MM.1S (cell line): ENCODE data around the gene ZNF471.

Source experiments
- DNase-seq: peaks from one replicate; pipeline ENCODE4 v3.0.0-alpha.2; 2015
- H2AFZ ChIP-seq: fragments of 300-600 bp; sonication (generic); 2 replicates; pipeline ENCODE4 v1.6.0; 2016; ENCODE audit warnings: antibody characterized with exemption, low read length
- H3F3A ChIP-seq: fragments of 300-600 bp; sonication (generic); 2 replicates; pipeline ENCODE4 v1.6.1; 2016; ENCODE audit warnings: mild to moderate bottlenecking, antibody characterized with exemption, low read length, moderate library complexity, mixed read lengths; ENCODE audit not compliant: insufficient read depth
- H3K27ac ChIP-seq: fragments of 300-600 bp; sonication (generic); 2 replicates; pipeline ENCODE4 v1.5.1; 2016; ENCODE audit warnings: mild to moderate bottlenecking, low read length
- H3K27me3 ChIP-seq: fragments of 300-600 bp; sonication (generic); replicated peaks from 2 replicates; pipeline ENCODE4 v1.6.0; 2016; ENCODE audit warnings: low read length; ENCODE audit not compliant: insufficient read depth
- H3K36me3 ChIP-seq: fragments of 300-600 bp; sonication (generic); replicated peaks from 2 replicates; pipeline ENCODE4 v1.6.1; 2016; ENCODE audit warnings: mild to moderate bottlenecking, low read length, mixed read lengths; ENCODE audit not compliant: insufficient read depth
- H3K4me1 ChIP-seq: fragments of 300-600 bp; sonication (generic); 2 replicates; pipeline ENCODE4 v1.6.1; 2016; ENCODE audit warnings: low read length, mixed read lengths
- H3K4me2 ChIP-seq: fragments of 300-600 bp; sonication (generic); 2 replicates; pipeline ENCODE4 v1.6.0; 2016; ENCODE audit warnings: low read depth, low read length
- H3K4me3 ChIP-seq: fragments of 300-600 bp; sonication (generic); 2 replicates; pipeline ENCODE4 v1.5.1; 2016; ENCODE audit warnings: low read length, mixed read lengths
- H3K79me2 ChIP-seq: fragments of 300-600 bp; sonication (generic); 2 replicates; pipeline ENCODE4 v1.6.1; 2016; ENCODE audit warnings: mixed run types, low read length, mixed read lengths
- H3K9ac ChIP-seq: fragments of 300-600 bp; sonication (generic); 2 replicates; pipeline ENCODE4 v1.6.1; 2016; ENCODE audit warnings: low read length, mixed read lengths
- H3K9me2 ChIP-seq: fragments of 300-600 bp; sonication (generic); replicated peaks from 2 replicates; pipeline ENCODE4 v1.6.1; 2016; ENCODE audit warnings: mild to moderate bottlenecking, low read length, mixed read lengths; ENCODE audit not compliant: insufficient read depth
- H3K9me3 ChIP-seq: fragments of 300-600 bp; sonication (generic); replicated peaks from 2 replicates; pipeline ENCODE4 v1.6.1; 2016; ENCODE audit warnings: mild to moderate bottlenecking, low read length, mixed read lengths; ENCODE audit not compliant: insufficient read depth
- H4K20me1 ChIP-seq: fragments of 300-600 bp; sonication (generic); 2 replicates; pipeline ENCODE4 v1.6.1; 2016; ENCODE audit warnings: mild to moderate bottlenecking, low read length, moderate library complexity, mixed read lengths; ENCODE audit not compliant: insufficient read depth
- EZH2 ChIP-seq: fragments of 300-600 bp; sonication (generic); optimal IDR thresholded peaks from 2 replicates; pipeline ENCODE3; 2017; ENCODE audit warnings: low read depth, mild to moderate bottlenecking, antibody characterized with exemption, low read length, mixed read lengths
- EZH2phosphoT487 ChIP-seq: fragments of 300-600 bp; sonication (generic); IDR thresholded peaks from 2 replicates; pipeline ENCODE4 v1.6.1; 2018; ENCODE audit warnings: antibody characterized with exemption, low read length
- TF ChIP-seq, protein P1 (sequence below): fragments of 300-600 bp; sonication (generic); IDR thresholded peaks from 2 replicates; pipeline ENCODE4 v1.5.1; 2016; ENCODE audit warnings: antibody characterized with exemption, low read length, mixed read lengths

The ZNF471 gene

DNA sequence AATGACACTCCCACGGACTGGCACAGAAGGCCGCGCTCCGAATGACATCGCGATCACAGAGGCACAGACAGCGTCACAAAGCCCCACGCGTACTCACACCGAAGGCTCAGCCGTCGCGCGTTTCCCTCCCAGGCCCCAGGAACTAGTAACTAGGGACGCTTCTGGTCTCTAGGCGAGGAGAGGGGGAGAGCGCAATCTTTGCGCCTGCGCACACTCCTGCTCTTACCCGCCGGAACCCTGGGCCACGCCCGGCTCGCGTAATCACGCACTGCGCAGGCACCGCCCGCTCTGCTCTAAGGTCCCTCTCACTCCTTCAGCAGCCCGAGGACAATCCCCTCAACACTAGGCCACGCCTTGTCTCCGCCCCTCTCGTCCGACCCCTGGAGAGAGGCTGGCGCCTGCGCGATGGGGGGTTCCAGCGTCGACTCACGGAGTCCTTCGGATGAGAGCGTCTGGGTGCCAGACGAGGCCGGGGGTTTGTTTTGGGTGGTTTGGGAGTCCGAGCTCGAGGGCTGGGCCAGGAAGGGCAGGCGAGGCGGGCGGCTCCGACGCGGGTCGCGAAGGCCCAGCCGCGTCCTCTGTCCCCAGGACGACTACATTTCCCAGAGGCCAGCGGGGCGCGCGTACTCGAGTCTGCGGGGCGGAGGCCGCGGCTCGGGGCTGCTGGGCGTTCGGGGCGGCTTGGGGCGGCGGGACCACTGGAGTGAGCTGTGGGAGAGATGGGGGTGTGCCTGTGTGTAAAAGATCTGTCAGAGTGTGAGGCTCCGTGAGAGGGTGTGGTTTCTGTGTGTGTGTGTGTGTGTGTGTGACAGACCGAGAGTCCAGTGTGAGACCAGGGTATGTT is at the start of gene ZNF471:
ZNF471 (plus strand) TSS at position 410 of the 844 bp plus-strand sequence. CDS start 3,717 bp downstream, outside the sequence.
- Histone ChIP-seq H3K27ac (no peak within 1 kb of the TSS), H3K4me2 (no peak within 1 kb of the TSS), H3K36me3 (no peaks in the 10 kb centered on the region), H3K4me3 (no peak within 1 kb of the TSS), H3K4me1 (no peaks in the 10 kb centered on the region), H2AFZ (no peak within 1 kb of the TSS), H3K9me2 (no peaks in the 10 kb centered on the region), H3K79me2 (no peaks in the 10 kb centered on the region), H3K27me3 (no peaks in the 10 kb centered on the region), H3K9me3 (no peaks in the 10 kb centered on the region), H3K9ac (no peak within 1 kb of the TSS), H3F3A (no peaks in the 10 kb centered on the region), H4K20me1 (no peaks in the 10 kb centered on the region)
- no peak for DNase-seq
- no peak for TF ChIP-seq EZH2phosphoT487
- TF ChIP-seq, protein P1, sequence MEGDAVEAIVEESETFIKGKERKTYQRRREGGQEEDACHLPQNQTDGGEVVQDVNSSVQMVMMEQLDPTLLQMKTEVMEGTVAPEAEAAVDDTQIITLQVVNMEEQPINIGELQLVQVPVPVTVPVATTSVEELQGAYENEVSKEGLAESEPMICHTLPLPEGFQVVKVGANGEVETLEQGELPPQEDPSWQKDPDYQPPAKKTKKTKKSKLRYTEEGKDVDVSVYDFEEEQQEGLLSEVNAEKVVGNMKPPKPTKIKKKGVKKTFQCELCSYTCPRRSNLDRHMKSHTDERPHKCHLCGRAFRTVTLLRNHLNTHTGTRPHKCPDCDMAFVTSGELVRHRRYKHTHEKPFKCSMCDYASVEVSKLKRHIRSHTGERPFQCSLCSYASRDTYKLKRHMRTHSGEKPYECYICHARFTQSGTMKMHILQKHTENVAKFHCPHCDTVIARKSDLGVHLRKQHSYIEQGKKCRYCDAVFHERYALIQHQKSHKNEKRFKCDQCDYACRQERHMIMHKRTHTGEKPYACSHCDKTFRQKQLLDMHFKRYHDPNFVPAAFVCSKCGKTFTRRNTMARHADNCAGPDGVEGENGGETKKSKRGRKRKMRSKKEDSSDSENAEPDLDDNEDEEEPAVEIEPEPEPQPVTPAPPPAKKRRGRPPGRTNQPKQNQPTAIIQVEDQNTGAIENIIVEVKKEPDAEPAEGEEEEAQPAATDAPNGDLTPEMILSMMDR = no peak

DNA sequence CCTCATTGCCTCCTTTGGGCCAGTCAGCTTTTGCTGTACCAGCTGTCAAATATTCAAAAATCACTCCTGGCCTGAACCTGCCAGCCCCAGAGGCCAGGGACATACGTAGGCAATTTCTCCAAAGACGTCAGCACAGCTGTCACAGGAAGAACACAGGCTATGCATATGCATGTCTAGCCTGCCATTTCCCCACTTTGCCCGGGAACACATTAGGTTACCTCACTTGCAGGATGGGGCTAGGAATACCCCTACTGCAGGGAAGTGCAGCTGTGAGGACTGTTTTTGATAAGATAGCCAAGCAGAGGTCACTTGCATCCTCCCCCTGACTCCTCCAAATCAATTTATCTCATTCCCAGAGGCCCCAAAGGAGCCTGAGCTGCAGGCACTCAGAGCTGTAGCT is 33.3 kb upstream of the ZNF471 start:
- H3K4me1 ChIP-seq = no peaks in the 10 kb centered on the region
- H3K4me2 ChIP-seq = no peak overlapping the region
- no peaks in the 10 kb centered on the region for H3K9me3 ChIP-seq
- H3F3A ChIP-seq = no peaks in the 10 kb centered on the region
- H3K27ac ChIP-seq = no peak overlapping the region
- TF ChIP-seq EZH2phosphoT487 (no peak), EZH2 (no peak)
- TF ChIP-seq, protein P1 = no peak
- no peak overlapping the region for H3K9ac ChIP-seq
- H3K79me2 ChIP-seq = no peaks in the 10 kb centered on the region
- no peak overlapping the region for H3K4me3 ChIP-seq
- H2AFZ ChIP-seq = no peak overlapping the region
- no peak for DNase-seq
- H3K9me2 ChIP-seq = no peaks in the 10 kb centered on the region
- no peaks in the 10 kb centered on the region for H3K36me3 ChIP-seq
- H3K27me3 ChIP-seq = no peaks in the 10 kb centered on the region
- H4K20me1 ChIP-seq = no peaks in the 10 kb centered on the region

DNA sequence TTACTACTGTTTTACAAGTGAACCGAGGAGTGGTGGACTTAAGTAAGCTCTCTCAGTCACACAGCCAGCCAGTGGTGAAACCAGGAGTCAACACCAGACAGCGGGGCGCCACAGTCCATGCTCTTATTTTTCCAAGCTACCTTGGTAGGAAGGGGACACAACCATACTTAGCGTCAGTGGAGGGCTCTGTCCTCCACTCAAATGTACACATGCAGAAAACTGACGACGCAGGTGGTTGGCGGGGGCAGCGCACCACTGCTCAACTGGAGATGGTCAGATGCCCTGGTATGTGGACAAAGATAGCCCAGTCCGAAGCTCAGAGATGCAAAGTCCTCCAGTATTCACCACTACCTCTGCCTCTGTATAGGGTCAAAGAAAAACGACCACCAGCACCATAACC is 31.6 kb upstream of the ZNF471 start:
- Histone ChIP-seq H3K4me1 (no peaks in the 10 kb centered on the region), H3K9me3 (no peaks in the 10 kb centered on the region), H4K20me1 (no peaks in the 10 kb centered on the region), H3K9ac (no peak overlapping the region), H3F3A (no peaks in the 10 kb centered on the region), H3K36me3 (no peaks in the 10 kb centered on the region), H2AFZ (no peak overlapping the region), H3K4me3 (no peak overlapping the region), H3K27ac (no peak overlapping the region), H3K4me2 (no peak overlapping the region), H3K9me2 (no peaks in the 10 kb centered on the region), H3K79me2 (no peaks in the 10 kb centered on the region), H3K27me3 (no peaks in the 10 kb centered on the region)
- no peak for DNase-seq
- TF ChIP-seq EZH2 = no peak
- no peak for TF ChIP-seq EZH2phosphoT487
- TF ChIP-seq, protein P1 = no peak
